Colonic mucosa (tissue), 4 donors: Measurements from ENCODE around the gene PIP4K2A. TPM values are rescaled to one million over a fixed set of nuclear protein-coding genes. Genes with fewer than 3 reads are reported as not detected.

Experiments
- DNase-seq: peaks from one replicate; pipeline ENCODE4 v3.0.0-alpha.2; 2020
- H3K27ac ChIP-seq: fragments of 200-600 bp; one replicate; pipeline ENCODE4 v1.8.0; 2021
- H3K27me3 ChIP-seq: fragments of 200-600 bp; one replicate; pipeline ENCODE4 v1.8.0; 2021
- H3K36me3 ChIP-seq: fragments of 200-600 bp; one replicate; pipeline ENCODE4 v1.8.0; 2021
- H3K4me1 ChIP-seq: fragments of 200-600 bp; one replicate; pipeline ENCODE4 v1.8.0; 2021; ENCODE audit warnings: mild to moderate bottlenecking
- H3K4me3 ChIP-seq: fragments of 200-600 bp; one replicate; pipeline ENCODE4 v1.8.0; 2021
- H3K9ac ChIP-seq, 2 donors: one replicate each; pipeline ENCODE4 v1.7.0; 2013; ENCODE audit warnings: control low read depth in 2 of 2, low read depth in 2 of 2, low read length in 2 of 2
- H3K9me3 ChIP-seq: fragments of 200-600 bp; one replicate; pipeline ENCODE4 v1.8.0; 2021
- intact Hi-C: fragments of 100-400 bp; cut with DNase I; formaldehyde crosslinking; loops from one replicate; pipeline ENCODE4 v1.14.1; 2022
- total RNA-seq, 2 donors: library from RNA; stranded (reverse); fragmentation: NEBNext Ultra II Directional in 1 of 2; extraction: Animal tissue kit (Norgen Biotek cat#: 25700) in 1 of 2; gene quantifications; one replicate each; pipeline ENCODE4 v1.2.1, GENCODE V29; 2021
- TF ChIP-seq, protein P1 (sequence below): fragments of 200-600 bp; IDR thresholded peaks from one replicate; pipeline ENCODE4 v1.8.0; 2022; ENCODE audit warnings: antibody characterized with exemption, mild to moderate bottlenecking
- donor health status: healthy.
- donor health status: DM: no; HTN: no; CAD: no.
- donor health status: DM: no; HTN: no; CAD: no.

The PIP4K2A gene
- total RNA-seq, 2 donors from 2014 or later = 12.1 to 14.9 TPM

DNA sequence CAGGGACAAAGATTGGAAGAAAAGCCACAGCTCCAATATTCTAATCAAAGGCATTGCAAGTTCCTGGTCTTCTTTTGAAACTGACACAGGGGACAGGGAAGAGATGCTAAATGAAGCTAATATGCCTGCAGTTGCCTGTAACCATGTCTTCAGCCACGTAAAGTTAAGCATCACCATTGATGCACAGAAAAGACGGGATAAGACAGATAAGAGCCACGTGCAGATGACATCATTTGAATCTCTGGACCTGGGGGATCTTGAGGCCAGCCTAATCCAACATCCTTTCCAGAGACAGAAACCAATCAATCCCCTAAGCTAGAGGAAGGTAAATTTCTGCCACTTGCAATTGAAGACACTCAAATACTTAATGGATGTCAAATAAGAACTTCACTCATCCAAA is 93.4 kb downstream of the PIP4K2A start:
- no peak overlapping the region for H3K4me3 ChIP-seq
- DNase-seq = no peak
- no peaks in the 10 kb centered on the region for H3K36me3 ChIP-seq
- no peaks in the 10 kb centered on the region for H3K9me3 ChIP-seq
- H3K9ac ChIP-seq = no peak overlapping the region
- intact Hi-C loops = no loop called here
- H3K27me3 ChIP-seq = no peaks in the 10 kb centered on the region
- TF ChIP-seq, protein P1, sequence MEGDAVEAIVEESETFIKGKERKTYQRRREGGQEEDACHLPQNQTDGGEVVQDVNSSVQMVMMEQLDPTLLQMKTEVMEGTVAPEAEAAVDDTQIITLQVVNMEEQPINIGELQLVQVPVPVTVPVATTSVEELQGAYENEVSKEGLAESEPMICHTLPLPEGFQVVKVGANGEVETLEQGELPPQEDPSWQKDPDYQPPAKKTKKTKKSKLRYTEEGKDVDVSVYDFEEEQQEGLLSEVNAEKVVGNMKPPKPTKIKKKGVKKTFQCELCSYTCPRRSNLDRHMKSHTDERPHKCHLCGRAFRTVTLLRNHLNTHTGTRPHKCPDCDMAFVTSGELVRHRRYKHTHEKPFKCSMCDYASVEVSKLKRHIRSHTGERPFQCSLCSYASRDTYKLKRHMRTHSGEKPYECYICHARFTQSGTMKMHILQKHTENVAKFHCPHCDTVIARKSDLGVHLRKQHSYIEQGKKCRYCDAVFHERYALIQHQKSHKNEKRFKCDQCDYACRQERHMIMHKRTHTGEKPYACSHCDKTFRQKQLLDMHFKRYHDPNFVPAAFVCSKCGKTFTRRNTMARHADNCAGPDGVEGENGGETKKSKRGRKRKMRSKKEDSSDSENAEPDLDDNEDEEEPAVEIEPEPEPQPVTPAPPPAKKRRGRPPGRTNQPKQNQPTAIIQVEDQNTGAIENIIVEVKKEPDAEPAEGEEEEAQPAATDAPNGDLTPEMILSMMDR = no peak
- H3K4me1 ChIP-seq = no peaks in the 10 kb centered on the region
- H3K27ac ChIP-seq = no peak overlapping the region

GRCh38 chr10:22620140-22620857 is 94.1 kb downstream of the PIP4K2A start:
- Histone ChIP-seq H3K27me3 (no peaks in the 10 kb centered on the region), H3K4me1 (no peaks in the 10 kb centered on the region), H3K27ac (no peak overlapping the region), H3K36me3 (no peaks in the 10 kb centered on the region), H3K9ac (no peak overlapping the region), H3K9me3 (no peaks in the 10 kb centered on the region), H3K4me3 (no peak overlapping the region)
- intact Hi-C loops = no loop called here
- TF ChIP-seq, protein P1 = no peak
- peak; percentile 42 for DNase-seq

DNA sequence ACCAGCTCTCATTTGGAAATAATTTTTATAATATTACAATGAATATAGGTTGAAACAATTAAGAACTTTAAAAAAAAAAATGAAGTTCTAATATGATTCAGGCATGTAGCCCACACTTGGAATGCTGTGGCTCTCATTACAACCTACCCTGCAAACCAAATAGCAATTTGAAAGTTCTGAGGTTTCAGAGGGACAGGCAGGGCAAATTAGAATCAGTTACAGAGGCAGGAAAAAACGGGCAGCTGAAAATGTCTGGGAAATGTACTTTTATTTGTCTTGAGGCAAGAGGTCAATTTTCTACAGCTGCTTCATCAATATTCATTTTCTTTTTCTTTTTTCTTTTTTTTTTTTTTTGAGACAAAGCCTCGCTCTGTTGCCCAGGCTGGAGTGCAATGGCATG is 95.3 kb downstream of the PIP4K2A start:
- H3K4me1 ChIP-seq = no peaks in the 10 kb centered on the region
- H3K27ac ChIP-seq = no peak overlapping the region
- DNase-seq = no peak
- intact Hi-C loops = no loop called here
- H3K36me3 ChIP-seq = no peaks in the 10 kb centered on the region
- H3K27me3 ChIP-seq = no peaks in the 10 kb centered on the region
- H3K4me3 ChIP-seq = no peak overlapping the region
- TF ChIP-seq, protein P1 = no peak
- H3K9ac ChIP-seq = no peak overlapping the region
- no peaks in the 10 kb centered on the region for H3K9me3 ChIP-seq

- H3K9ac ChIP-seq = no peak overlapping the region
- no peak overlapping the region for H3K27ac ChIP-seq
- intact Hi-C loops = no loop called here
- DNase-seq = no peak
- H3K4me3 ChIP-seq = no peak overlapping the region
- no peaks in the 10 kb centered on the region for H3K36me3 ChIP-seq
- H3K27me3 ChIP-seq = no peaks in the 10 kb centered on the region
- H3K4me1 ChIP-seq = no peaks in the 10 kb centered on the region
- TF ChIP-seq, protein P1 = no peak
- H3K9me3 ChIP-seq = no peaks in the 10 kb centered on the region
Measured at GRCh38 chr10:22618078-22618785, 96.1 kb downstream of the PIP4K2A start.

DNA sequence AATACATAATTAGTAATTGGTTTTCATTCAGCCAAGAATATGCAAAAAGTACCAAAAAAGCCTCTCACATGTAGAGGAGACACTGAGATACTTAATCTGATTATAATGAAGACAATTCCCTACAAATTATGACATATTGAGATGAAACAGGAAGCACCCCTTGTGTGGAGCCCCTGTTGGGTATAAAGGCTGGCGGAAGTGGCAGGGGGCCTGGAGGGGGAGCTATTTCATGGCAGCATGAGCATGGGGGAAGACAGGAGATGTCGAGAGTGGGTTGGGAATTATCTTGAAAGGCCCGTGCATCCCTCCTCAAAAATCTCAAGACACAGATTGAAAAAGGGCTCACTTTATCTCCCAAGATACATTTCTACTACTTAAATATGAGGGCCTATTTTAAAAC is 96.9 kb downstream of the PIP4K2A start:
- TF ChIP-seq, protein P1 = no peak
- Histone ChIP-seq H3K9me3 (no peaks in the 10 kb centered on the region), H3K27ac (no peak overlapping the region), H3K36me3 (no peaks in the 10 kb centered on the region), H3K4me1 (no peaks in the 10 kb centered on the region), H3K9ac (no peak overlapping the region), H3K4me3 (no peak overlapping the region), H3K27me3 (no peaks in the 10 kb centered on the region)
- DNase-seq = no peak
- intact Hi-C loops = no loop called here
